Activated naive CD4-positive, alpha-beta T cell treated with anti-CD3 and anti-CD28 coated beads, Interleukin-2, amount 50 U/mL, for 72 hours (primary cell): ENCODE measurements around the gene DYNC1H1. TPM values are rescaled to one million over a fixed set of nuclear protein-coding genes. Genes with fewer than 3 reads are reported as not detected.

Source experiments
- ATAC-seq, 2 donors: fragments of 150-1000 bp; cut with Tn5 transposase; 2 replicates each; pipeline ENCODE4 v1.10.0; 2021; ENCODE audit warnings: mild to moderate bottlenecking in 2 of 2, moderate library complexity in 2 of 2
- DNase-seq, 2 donors: peaks; one replicate each; pipeline ENCODE4 v3.0.0; 2021 to 2022; ENCODE audit warnings: low spot score in 2 of 2
- H3K27ac Mint-ChIP-seq, 2 donors: one replicate each; pipeline ENCODE4 v1.8.0; 2022; ENCODE audit warnings: mild to moderate bottlenecking in 2 of 2, mixed read lengths in 2 of 2
- H3K36me3 Mint-ChIP-seq, 2 donors: one replicate each; pipeline ENCODE4 v1.8.0; 2022; ENCODE audit warnings: mixed read lengths in 2 of 2
- H3K9me3 Mint-ChIP-seq, 2 donors: one replicate each; pipeline ENCODE4 v1.8.0; 2022; ENCODE audit warnings: mixed read lengths in 2 of 2
- total RNA-seq, 2 donors: library from RNA; stranded (reverse); gene quantifications; one replicate each; pipeline ENCODE4 v1.2.3, GENCODE V29; 2022

DYNC1H1 gene
- total RNA-seq, 2 donors from 2014 or later, result 368 to 465 TPM

DNA sequence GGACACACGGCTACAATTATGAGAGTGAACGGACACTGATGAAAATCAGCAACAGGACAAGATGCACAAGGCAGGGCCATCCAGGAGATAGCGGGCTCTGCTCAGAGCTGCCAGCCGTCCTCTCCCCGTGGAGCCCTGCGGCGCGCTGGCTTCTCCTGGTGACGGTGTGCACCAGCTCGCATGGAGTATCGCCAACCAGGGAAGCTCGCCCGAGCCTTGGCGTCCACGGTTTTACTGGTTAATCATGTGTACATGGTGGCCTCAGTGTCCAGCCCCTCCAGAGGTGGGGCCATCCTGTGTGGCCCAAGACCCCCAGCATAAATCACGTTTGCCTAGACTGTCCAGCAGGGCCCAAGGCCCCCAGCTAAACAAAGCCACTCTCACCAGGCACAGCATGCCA, 31.2 kb upstream of the DYNC1H1 start:
- DNase-seq, result no peak
- H3K36me3 Mint-ChIP-seq, result peaks cover 0 to 4% of the 10 kb centered on the region in 2 donors
- ATAC-seq, result peak in 1 of 2 donors; percentile 20
- no peaks in the 10 kb centered on the region for H3K9me3 Mint-ChIP-seq
- no peak overlapping the region for H3K27ac Mint-ChIP-seq

DNA sequence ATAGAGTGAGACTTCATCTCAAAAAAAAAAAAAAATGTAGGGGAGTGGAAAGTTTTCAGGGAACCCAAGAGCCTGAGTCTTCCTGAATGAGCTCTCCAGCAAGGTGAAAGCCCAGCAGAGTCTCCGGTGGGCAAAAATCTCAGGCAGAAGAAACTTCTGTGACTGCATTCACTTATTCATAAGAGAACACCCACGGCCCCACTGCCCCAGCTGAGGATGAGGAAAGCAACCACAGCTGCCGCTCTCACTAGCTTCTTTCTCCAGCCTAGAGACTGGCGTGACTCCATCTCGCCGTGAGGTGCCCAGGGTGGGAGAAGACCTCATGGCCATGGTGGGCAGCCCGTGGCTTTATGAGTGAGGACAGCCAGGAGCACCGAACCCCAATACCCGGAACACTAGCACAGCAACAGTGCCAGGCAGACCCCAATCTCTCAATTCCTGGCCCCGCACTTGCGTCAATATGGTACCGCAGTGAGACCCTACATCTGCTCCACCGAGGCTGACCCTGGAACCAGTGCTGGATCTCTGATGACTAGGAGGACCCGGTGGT, 29.7 kb upstream of the DYNC1H1 start:
- Mint-ChIP-seq H3K27ac (no peak overlapping the region), H3K9me3 (no peaks in the 10 kb centered on the region), H3K36me3 (no peaks in the 10 kb centered on the region)
- ATAC-seq, result no peak
- no peak for DNase-seq

DNA sequence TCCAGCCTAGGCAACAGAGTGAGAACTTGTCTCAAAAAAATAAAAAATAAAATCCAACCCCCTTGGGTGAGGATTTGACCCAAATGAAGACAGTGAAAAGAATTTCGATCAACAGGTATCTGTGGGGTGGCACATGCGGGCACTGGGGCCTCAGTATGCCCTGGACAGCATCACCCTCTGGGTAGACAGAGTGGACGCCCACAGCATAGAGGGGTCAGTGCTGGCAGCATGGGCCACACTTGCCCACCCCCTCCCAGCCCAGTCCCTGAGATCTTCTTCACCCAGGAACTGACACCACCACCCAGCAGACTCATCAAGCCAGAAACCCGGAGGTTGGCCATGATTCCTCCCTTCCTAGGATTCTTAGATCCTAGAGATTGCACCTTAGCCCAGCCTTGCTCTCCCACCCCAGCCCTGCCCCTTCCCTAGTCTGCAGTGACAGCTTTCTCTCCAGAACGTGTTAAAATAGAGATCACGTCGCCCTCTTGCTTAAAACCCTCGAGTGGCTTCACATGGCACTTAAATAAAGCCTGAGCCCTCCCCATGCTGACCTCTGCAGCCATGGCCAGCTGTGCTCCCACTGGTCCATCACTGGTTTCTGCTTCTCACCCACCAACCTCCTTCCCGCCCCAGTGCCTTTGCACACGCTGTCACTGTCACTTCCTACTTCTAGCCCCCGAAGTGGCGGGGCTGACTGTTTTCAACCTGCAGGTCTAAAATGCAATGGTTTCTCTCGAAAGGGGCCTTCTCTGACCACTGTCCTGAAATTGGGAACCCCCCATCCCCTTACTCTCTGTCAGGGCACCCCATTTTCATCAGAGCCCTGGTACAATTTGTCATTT, 26.2 kb upstream of the DYNC1H1 start:
- ATAC-seq (no peak), DNase-seq (no peak)
- H3K27ac Mint-ChIP-seq, result no peak overlapping the region
- H3K36me3 Mint-ChIP-seq, result no peaks in the 10 kb centered on the region
- no peaks in the 10 kb centered on the region for H3K9me3 Mint-ChIP-seq

DNA sequence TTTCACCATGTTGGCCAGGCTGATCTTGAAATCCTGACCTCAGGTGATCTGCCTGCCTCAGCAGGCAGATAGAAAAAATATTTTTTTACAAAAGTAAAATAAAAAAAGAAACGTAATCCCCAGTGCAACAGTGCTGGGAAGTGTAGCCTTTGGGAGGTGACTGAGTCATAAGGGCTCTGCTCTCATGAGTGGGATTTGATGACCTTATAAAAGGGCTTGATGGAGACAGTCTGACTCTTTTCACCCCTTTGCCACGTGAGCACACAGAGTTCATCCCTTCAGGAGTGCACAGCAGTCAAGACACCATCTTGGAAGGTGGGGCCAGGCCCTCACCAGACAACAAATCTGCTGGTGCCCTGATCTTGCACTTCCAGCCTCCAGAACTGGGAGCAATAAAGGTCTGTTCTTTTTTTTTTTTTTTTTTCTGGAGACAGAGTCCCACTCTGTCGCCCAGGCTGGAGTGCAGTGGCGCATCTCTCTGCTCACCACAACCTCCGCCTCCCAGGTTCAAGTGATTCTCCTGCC, 24.7 kb upstream of the DYNC1H1 start:
- H3K36me3 Mint-ChIP-seq, result no peaks in the 10 kb centered on the region
- no peak for ATAC-seq
- no peaks in the 10 kb centered on the region for H3K9me3 Mint-ChIP-seq

DNA sequence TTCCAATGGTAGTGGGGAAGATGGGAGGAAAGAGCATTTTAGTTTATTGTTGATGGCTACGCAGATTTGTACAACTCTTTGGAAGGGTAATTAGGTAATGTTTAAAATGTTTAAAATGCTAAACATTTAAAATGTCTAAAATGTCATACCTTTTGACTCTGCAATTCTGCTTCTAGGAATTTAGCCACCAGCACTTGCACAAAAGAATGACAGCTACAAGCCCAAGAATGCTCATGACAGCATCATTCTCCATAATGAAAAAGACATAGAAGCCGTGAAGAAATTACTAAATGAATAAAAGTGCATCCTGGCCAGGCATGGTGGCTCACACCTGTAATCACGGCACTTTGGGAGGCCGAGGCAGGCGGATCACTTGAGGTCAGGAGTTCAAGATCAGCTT, 19.9 kb upstream of the DYNC1H1 start:
- H3K9me3 Mint-ChIP-seq, result no peaks in the 10 kb centered on the region
- H3K36me3 Mint-ChIP-seq, result peaks cover 6 to 15% of the 10 kb centered on the region in 2 donors
- ATAC-seq (no peak), DNase-seq (no peak)
- no peak overlapping the region for H3K27ac Mint-ChIP-seq

More for the DNA sequence above, 24.7 kb upstream of the DYNC1H1 start:
- H3K27ac Mint-ChIP-seq, result no peak overlapping the region
- no peak for DNase-seq

DNA sequence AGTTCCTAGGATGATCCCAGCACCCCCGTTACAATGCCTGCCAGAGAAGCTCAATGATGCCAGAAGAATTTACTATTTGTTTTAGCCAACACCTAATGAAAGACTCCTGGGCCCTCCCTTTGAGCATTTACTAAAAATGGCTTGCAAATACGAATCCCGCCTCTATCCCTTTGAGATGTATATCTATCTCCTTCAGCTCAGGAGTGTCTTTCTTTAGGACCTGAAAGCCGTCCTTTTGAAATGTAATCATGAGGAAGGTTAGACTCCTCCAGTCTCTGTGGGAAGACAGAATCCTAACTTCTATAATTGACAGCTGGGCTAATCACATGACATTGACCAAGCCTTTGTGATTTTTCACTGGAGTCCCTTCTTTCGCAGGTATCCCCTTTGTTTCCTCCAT, 19.2 kb upstream of the DYNC1H1 start:
- Mint-ChIP-seq H3K27ac (peak overlapping the region in 1 of 2 donors; percentile 95), H3K9me3 (no peaks in the 10 kb centered on the region), H3K36me3 (peaks cover 6 to 15% of the 10 kb centered on the region in 2 donors)
- ATAC-seq (no peak), DNase-seq (no peak)

DNA sequence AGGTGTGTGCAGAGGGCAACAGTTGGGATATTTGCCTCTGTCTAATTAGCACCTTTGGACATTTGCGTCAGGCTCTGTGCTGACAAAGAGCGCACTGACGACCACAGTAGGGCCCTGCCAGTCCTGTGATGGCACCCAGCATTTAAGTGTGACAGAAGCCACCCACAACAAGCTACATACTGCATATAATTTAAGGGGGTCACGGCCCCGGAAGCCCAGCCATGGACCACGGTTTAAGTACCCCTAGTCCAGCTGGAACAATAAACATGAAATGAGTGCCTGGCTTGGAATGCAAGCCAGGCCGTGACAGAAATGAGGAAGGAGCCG, 16.8 kb upstream of the DYNC1H1 start:
- ATAC-seq (peak; percentile 2 to 14), DNase-seq (peak in 1 of 2 donors; percentile 32)
- Mint-ChIP-seq H3K9me3 (no peaks in the 10 kb centered on the region), H3K36me3 (peaks cover 6 to 15% of the 10 kb centered on the region in 2 donors), H3K27ac (peak overlapping the region; percentile 95 to 98)

DNA sequence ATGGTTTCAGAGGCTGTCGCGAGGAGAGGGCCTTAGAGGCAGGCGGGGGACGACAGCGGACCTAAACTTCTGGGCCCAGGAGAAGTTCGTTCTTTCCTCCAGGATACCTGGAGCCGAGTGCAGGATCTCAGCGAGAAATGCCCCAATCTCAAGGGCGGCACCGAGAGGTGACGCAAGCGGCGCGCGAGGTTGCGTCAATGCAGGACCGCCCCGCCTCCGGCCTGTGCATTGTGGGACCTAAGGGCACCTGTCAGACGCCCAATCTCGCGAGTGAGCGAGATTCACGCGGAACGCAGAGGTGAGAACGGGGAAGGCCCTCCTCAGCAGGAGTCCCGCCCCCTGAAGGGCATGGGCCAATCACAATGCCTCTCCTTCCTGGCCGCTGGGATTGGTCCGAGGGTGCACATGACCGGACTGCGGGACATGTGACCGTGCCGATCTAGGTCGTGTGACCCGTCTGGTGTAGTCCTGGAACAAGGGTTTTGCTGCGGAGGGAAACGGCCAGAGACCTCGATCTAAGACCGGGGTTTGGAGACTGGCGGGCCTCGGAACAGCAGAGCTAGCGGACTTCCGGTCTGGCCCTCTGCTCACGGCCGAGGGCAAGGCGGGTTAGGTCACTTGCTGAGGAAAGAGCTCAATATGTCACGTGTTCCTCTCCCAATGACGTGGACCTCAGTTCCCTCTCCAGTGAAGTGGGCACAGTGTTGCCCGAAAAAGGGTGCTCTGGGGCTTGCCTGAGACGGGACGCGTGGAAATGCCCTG, 16.3 kb upstream of the DYNC1H1 start:
- DNase-seq, result peak; percentile 99 to 100
- H3K36me3 Mint-ChIP-seq, result peaks cover 6 to 15% of the 10 kb centered on the region in 2 donors
- H3K9me3 Mint-ChIP-seq, result no peaks in the 10 kb centered on the region
- peak overlapping the region; percentile 95 to 98 for H3K27ac Mint-ChIP-seq
- ATAC-seq, result peak; percentile 96 to 97

DNA sequence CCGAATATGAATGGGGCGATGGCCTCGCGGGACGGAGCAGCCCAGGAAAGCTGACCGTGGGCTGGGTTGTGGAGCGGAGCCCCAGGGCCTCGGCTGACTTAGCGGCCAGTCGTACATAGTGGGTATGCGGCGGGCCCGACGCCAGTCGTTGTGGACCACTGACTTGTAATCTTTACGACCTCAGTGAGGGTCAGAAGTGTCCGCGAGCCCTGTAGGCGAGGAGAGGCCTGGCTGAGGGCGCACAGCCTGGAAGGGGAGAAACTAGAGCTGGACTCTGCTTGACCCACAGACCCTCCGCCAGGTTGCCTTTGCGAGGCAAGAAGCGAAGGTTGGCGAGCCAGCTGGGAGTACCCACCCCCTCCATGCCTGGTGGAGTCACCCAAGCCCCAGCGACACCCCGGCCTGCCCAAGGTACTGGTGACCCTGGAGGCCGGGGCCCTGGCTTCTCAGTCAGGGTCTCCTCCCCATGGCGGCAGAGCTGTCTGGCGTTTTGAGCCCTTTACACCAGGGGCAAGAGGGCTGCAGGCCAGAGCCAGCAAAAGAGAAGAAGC, 15.6 kb upstream of the DYNC1H1 start:
- Mint-ChIP-seq H3K27ac (peak overlapping the region; percentile 95 to 98), H3K9me3 (no peaks in the 10 kb centered on the region), H3K36me3 (peaks cover 6 to 15% of the 10 kb centered on the region in 2 donors)
- no peak for DNase-seq
- no peak for ATAC-seq

DNA sequence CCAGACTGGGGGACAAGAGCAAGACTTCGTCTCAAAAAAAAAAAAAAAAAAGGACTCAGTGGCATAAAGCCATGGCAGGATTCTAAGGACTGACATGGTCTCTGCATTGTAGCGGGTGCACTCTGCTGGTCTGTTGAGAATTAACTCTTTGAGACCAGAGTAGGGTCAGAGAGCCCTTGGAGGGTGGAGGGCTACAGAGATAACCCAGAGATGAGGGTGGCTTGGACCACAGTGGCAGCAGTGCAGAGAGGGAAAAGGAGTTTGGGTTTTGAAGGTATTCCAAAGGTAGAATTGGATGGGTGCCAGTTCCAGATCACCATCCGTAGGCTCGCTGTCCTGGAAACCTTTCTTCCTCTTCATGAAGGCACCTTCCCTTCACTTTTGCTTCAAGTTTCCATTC, 14.3 kb upstream of the DYNC1H1 start:
- peaks cover 6 to 15% of the 10 kb centered on the region in 2 donors for H3K36me3 Mint-ChIP-seq
- no peaks in the 10 kb centered on the region for H3K9me3 Mint-ChIP-seq
- ATAC-seq (no peak), DNase-seq (no peak)
- peak overlapping the region in 1 of 2 donors; percentile 95 for H3K27ac Mint-ChIP-seq

DNA sequence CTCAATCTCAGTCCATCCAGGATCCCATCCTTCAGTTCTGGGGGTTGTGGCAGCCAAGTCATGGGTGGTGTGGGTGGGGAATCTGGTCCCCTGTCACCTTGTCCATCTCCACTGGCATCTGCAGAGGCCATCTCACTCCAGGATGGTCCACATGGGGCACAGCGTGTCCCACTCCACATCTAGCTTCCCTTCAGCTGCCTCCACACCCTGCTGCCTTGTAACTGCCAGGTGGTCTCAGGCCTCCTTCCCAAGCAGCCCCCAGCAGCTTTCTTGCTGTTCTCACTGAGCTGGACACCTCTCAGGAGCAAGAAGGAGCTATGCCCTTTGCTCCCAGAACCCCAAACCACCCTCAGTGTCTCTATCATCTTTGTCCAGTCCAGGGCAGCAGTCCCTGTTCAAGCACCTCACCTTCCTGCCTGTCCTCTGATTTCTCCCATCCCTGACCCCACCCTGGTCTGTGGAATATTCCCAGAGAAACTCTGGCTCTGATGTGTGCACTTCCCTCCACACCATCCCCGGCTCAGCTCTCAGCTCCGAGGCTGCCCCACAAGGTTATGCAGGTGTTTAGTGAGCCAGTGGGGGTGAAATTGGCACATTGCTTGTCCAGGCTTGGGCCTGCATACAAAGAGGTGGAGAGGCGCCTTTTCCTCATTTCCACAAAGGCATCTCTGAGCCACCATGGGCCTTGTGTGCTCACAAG, 13.7 kb upstream of the DYNC1H1 start:
- no peaks in the 10 kb centered on the region for H3K9me3 Mint-ChIP-seq
- peaks cover 6 to 15% of the 10 kb centered on the region in 2 donors for H3K36me3 Mint-ChIP-seq
- ATAC-seq (no peak), DNase-seq (peak in 1 of 2 donors; percentile 53)
- peak overlapping the region; percentile 22 to 95 for H3K27ac Mint-ChIP-seq

DNA sequence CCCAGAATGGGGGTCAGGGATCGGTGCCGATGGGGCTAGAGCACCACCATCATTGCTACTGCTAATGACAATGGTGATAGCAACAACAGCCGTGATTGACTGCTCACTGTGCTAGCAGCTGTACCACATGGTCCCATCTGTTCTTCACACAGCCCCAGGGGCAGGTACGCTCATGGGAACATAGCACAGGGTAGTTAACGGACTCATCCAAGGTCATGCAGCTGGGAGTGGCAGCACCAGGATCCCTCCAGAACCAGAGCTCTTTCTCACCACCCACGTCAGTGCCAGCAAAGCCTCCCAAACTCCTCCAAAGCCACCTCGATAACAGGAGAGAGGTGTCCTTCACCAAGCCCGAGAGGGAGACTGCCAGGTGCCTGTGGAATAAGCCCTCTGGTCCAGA, 11.2 kb upstream of the DYNC1H1 start:
- ATAC-seq (no peak), DNase-seq (peak in 1 of 2 donors; percentile 49)
- Mint-ChIP-seq H3K36me3 (peaks cover 4 to 6% of the 10 kb centered on the region in 2 donors), H3K27ac (no peak overlapping the region), H3K9me3 (no peaks in the 10 kb centered on the region)

DNA sequence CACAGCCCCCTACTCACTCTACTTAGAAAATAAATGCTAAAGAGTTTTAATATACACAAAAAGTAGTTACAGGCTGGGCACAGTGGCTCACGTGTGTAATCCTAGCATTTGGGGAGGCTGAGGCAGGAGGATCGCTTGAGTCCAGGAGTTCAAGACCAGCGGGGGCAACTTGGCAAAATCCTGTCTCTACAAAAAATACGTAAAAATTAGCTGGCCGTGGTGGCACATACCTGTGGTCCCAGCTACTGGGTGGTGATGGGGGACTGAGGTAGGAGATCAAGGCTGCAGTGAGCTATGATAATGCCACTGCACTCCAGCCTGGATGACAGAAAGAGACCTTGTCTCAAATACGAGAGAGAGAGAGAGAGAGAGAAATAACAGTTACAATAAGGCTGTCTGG, 9.9 kb upstream of the DYNC1H1 start:
- peak in 1 of 2 donors; percentile 13 for DNase-seq
- H3K9me3 Mint-ChIP-seq, result no peaks in the 10 kb centered on the region
- no peaks in the 10 kb centered on the region for H3K36me3 Mint-ChIP-seq
- H3K27ac Mint-ChIP-seq, result no peak overlapping the region
- ATAC-seq, result no peak

DNA sequence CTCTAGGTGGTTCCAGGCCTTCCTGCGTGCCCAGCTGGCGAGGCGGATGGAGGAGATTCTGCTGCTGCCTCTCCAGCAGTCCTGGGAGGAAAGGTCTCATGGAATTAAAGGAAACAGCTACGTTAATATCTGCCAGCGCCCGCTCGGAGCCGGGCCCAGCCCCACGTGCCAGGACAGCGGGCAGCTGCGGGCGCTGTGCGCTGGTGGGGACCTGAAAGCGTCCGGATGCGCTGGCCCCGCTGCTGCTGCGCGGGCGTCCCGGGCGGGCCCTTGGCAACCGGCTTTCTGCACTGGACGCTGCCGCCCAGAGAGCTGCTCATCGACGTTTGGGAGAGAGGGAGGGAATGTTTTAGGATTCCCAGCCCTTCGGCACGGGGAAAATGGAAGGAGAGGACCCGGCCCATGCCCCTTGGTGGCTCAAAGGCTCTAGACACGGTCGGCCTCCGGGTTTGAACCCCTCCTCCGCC, 8.6 kb upstream of the DYNC1H1 start:
- no peak for ATAC-seq
- Mint-ChIP-seq H3K9me3 (no peaks in the 10 kb centered on the region), H3K36me3 (no peaks in the 10 kb centered on the region), H3K27ac (no peak overlapping the region)
- DNase-seq, result no peak

DNA sequence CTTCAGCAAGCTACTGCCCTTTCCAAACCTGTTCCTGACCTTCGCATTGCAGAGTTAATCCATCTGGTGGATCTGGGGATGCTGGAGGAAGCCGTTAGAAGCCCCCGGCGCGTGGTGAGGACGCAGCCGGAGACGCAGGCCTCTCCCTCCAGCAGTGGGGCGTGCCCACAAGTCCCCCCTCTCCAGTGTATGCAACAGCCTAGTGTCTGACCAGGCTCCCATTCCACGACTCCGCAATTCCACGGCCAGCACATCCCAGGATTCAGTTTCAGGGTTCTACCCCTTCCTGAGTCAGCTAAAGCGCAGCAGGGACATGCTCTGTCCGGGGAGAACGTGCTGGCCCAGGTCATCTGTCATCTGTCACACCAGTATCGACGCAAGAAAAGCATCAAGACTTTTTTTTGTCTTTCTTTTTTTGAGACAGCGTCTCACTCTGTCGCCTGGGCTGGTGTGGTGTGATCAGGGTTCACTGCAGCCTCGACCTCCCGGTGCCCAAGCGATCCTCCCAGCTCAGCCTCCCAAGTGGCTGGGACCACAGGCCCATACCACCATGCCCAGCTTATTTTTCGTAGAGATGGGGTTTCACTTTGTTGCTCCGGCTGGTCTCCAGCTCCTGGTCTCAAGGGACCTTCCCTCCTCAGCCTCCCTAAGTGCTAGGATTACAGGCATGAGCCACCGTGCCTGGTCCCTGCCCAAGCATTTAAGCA, 8.0 kb upstream of the DYNC1H1 start:
- no peak overlapping the region for H3K27ac Mint-ChIP-seq
- no peak for ATAC-seq
- no peaks in the 10 kb centered on the region for H3K9me3 Mint-ChIP-seq

More for the DNA sequence above, 8.0 kb upstream of the DYNC1H1 start:
- no peak for DNase-seq
- no peaks in the 10 kb centered on the region for H3K36me3 Mint-ChIP-seq
